Measurements from ENCODE around the gene MYO1D.

GRCh38 chr17:32622540-32622939 lies 254.4 kb downstream of the MYO1D start:
- TF ChIP-seq CTCF (IDR thresholded peaks at IDR 0.05; ENCODE audit: low read depth, low read length, missing input control): no peak
- TF ChIP-seq, protein P1, sequence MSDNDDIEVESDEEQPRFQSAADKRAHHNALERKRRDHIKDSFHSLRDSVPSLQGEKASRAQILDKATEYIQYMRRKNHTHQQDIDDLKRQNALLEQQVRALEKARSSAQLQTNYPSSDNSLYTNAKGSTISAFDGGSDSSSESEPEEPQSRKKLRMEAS (IDR thresholded peaks at IDR 0.05): no peak
- TF ChIP-seq ZBTB33 (IDR thresholded peaks at IDR 0.05): no peak
- no peak for TF ChIP-seq RXRA (IDR thresholded peaks at IDR 0.05)
- no peak for TF ChIP-seq YY1 (IDR thresholded peaks at IDR 0.05)
- no peak for TF ChIP-seq SP1 (IDR thresholded peaks at IDR 0.05)
- peak; percentile 36 to 58 for TF ChIP-seq HNF4A (conservative IDR thresholded peaks at IDR 0.05)
- TF ChIP-seq GABPA (IDR thresholded peaks at IDR 0.05 in 1 of 2, conservative IDR thresholded peaks at IDR 0.05 in 1 of 2): no peak
- TF ChIP-seq ATF3 (IDR thresholded peaks at IDR 0.05): no peak
- TF ChIP-seq TAF1 (conservative IDR thresholded peaks at IDR 0.05): no peak
- TF ChIP-seq REST (IDR thresholded peaks at IDR 0.05): no peak
- TF ChIP-seq FOXA1 (IDR thresholded peaks at IDR 0.05): no peak

All from liver (tissue), 3 donors.